SK-N-SH (cell line): ENCODE data around the gene UGT1A4. TPM values are rescaled to one million over a fixed set of nuclear protein-coding genes. Genes with fewer than 3 reads are reported as not detected.

Experiments
- CTCF ChIA-PET: fragments of 300-600, 350-600 bp; formaldehyde crosslinking; extraction: SDS; loops from one replicate; lab custom pipeline; 2021; lab: Yijun Ruan, JAX
- POLR2A ChIA-PET: fragments of 350-600 bp; sonication (Branson Sonifier 250); formaldehyde crosslinking; extraction: SDS; loops from one replicate; lab custom pipeline; 2020; ENCODE audit warnings: antibody characterized with exemption, inconsistent platforms; lab: Yijun Ruan, JAX
- DNase-seq: peaks from one replicate; pipeline ENCODE4 v3.0.0; 2012
- H2AFZ ChIP-seq: fragments of 200-600 bp; sonication (generic); 2 replicates; pipeline ENCODE4 v1.8.1; 2016; ENCODE audit warnings: antibody characterized with exemption, mild to moderate bottlenecking, low read depth
- H3F3A ChIP-seq: fragments of 200-600 bp; sonication (generic); replicated peaks from 2 replicates; pipeline ENCODE3; 2016; ENCODE audit warnings: antibody characterized with exemption, mild to moderate bottlenecking; ENCODE audit not compliant: insufficient read depth
- H3K27ac ChIP-seq, 2 experiments: fragments of 200-500 bp in 1 of 2; fragments of 200-600 bp in 1 of 2; sonication (Bioruptor generic) in 1 of 2; sonication (generic), shearing (Covaris generic) in 1 of 2; 2 replicates each; pipeline versions ENCODE4 v1.5.1 to v1.6.1; 2014 to 2016; ENCODE audit warnings: low read depth in 2 of 2, inconsistent platforms in 1 of 2, low read length in 1 of 2, mild to moderate bottlenecking in 1 of 2, mixed read lengths in 1 of 2
- H3K27me3 ChIP-seq: fragments of 200-600 bp; sonication (generic), shearing (Covaris generic); 2 replicates; pipeline ENCODE4 v1.6.1; 2016; ENCODE audit warnings: mixed run types; ENCODE audit not compliant: insufficient read depth
- H3K36me3 ChIP-seq, 2 experiments: fragments of 200-500 bp in 1 of 2; fragments of 200-600 bp in 1 of 2; sonication (Bioruptor generic) in 1 of 2; sonication (generic) in 1 of 2; replicated peaks in 1 of 2; 2 replicates each; pipeline versions ENCODE3 to v1.5.1; 2014 to 2016; ENCODE audit warnings: low read length in 1 of 2, mild to moderate bottlenecking in 1 of 2; ENCODE audit not compliant: insufficient read depth in 2 of 2, control insufficient read depth in 1 of 2
- H3K4me1 ChIP-seq, 2 experiments: fragments of 200-500 bp in 1 of 2; fragments of 200-600 bp in 1 of 2; sonication (Bioruptor generic) in 1 of 2; sonication (generic), shearing (Covaris generic) in 1 of 2; 2 replicates each; pipeline versions ENCODE4 v1.5.1 to v1.6.1; 2014 to 2016; ENCODE audit warnings: low read depth in 1 of 2, low read length in 1 of 2, mixed run types in 1 of 2; ENCODE audit not compliant: insufficient read depth in 2 of 2, control insufficient read depth in 1 of 2
- H3K4me2 ChIP-seq: fragments of 200-600 bp; sonication (generic), shearing (Covaris generic); 2 replicates; pipeline ENCODE4 v1.6.1; 2017; ENCODE audit warnings: mixed run types
- H3K4me3 ChIP-seq, 2 experiments: fragments of 200-500 bp in 1 of 2; fragments of 200-600 bp in 1 of 2; sonication (Bioruptor generic) in 1 of 2; sonication (generic), shearing (Covaris generic) in 1 of 2; 2 replicates each; pipeline versions ENCODE4 v1.5.1 to v1.8.1; 2014 to 2016; ENCODE audit warnings: low read depth in 2 of 2, inconsistent platforms in 1 of 2, low read length in 1 of 2, mild to moderate bottlenecking in 1 of 2, mixed read lengths in 1 of 2, moderate library complexity in 1 of 2
- H3K79me2 ChIP-seq: fragments of 200-600 bp; sonication (generic); 2 replicates; pipeline ENCODE4 v1.8.1; 2017; ENCODE audit warnings: mild to moderate bottlenecking; ENCODE audit not compliant: insufficient read depth
- H3K9ac ChIP-seq: fragments of 200-600 bp; sonication (generic); 2 replicates; pipeline ENCODE4 v1.6.1; 2017; ENCODE audit warnings: mixed run types
- H3K9me2 ChIP-seq: fragments of 200-600 bp; sonication (generic); 2 replicates; pipeline ENCODE4 v1.6.1; 2017; ENCODE audit warnings: mixed run types
- H3K9me3 ChIP-seq: fragments of 200-600 bp; sonication (generic); 2 replicates; pipeline ENCODE4 v1.6.1; 2017; ENCODE audit warnings: mixed run types, mild to moderate bottlenecking, moderate library complexity
- H4K20me1 ChIP-seq: fragments of 200-600 bp; sonication (generic); 2 replicates; pipeline ENCODE4 v1.6.1; 2017; ENCODE audit warnings: mild to moderate bottlenecking, mixed run types; ENCODE audit not compliant: insufficient read depth
- CHD2 ChIP-seq: fragments of 150-350 bp; IDR thresholded peaks from 2 replicates; pipeline ENCODE4 v1.6.1; 2018; ENCODE audit warnings: low read length; ENCODE audit not compliant: partially characterized antibody
- EZH2phosphoT487 ChIP-seq: fragments of 200-600 bp; sonication (generic); IDR thresholded peaks from 2 replicates; pipeline ENCODE4 v1.6.1; 2017; ENCODE audit warnings: low read depth, mixed run types, mild to moderate bottlenecking, antibody characterized with exemption, moderate library complexity, borderline replicate concordance
- FOXJ3 ChIP-seq: sonication (generic); formaldehyde crosslinking; IDR thresholded peaks from 2 replicates; pipeline ENCODE4 v1.5.1; 2020; ENCODE audit warnings: mild to moderate bottlenecking, missing genetic modification reagents
- FOXM1 ChIP-seq: IDR thresholded peaks from 2 replicates; pipeline ENCODE4 v1.4.0; 2012; ENCODE audit warnings: low read depth, mild to moderate bottlenecking
- GABPA ChIP-seq: IDR thresholded peaks from 2 replicates; pipeline ENCODE4 v1.4.0; 2012; ENCODE audit warnings: low read depth, mild to moderate bottlenecking
- JUND ChIP-seq: IDR thresholded peaks from 2 replicates; pipeline ENCODE4 v1.4.0; 2012
- MEF2A ChIP-seq: IDR thresholded peaks from 2 replicates; pipeline ENCODE4 v1.4.0; 2012; ENCODE audit warnings: low read depth, borderline replicate concordance
- PBX3 ChIP-seq: IDR thresholded peaks from 2 replicates; pipeline ENCODE4; 2012
- RAD21 ChIP-seq: IDR thresholded peaks from 2 replicates; pipeline ENCODE4 v1.6.1; 2012; ENCODE audit warnings: mild to moderate bottlenecking, low read length
- RXRA ChIP-seq: IDR thresholded peaks from 2 replicates; pipeline ENCODE4 v1.4.0; 2012; ENCODE audit warnings: low read depth, mild to moderate bottlenecking, borderline replicate concordance
- SIN3A ChIP-seq: IDR thresholded peaks from 2 replicates; pipeline ENCODE4 v1.6.1; 2012; ENCODE audit warnings: low read depth, mild to moderate bottlenecking, low read length, moderate library complexity, borderline replicate concordance
- TCF12 ChIP-seq: IDR thresholded peaks from 2 replicates; pipeline ENCODE4 v1.4.0; 2012
- YY1 ChIP-seq: IDR thresholded peaks from 2 replicates; pipeline ENCODE4 v1.4.0; 2012; ENCODE audit warnings: low read depth, mild to moderate bottlenecking
- WGBS: methylation state at CpG from one replicate; pipeline ENCODE4 v1.1.6; 2017; ENCODE audit warnings: low lambda C conversion rate; 5-methylcytosine and 5-hydroxymethylcytosine counted together
- polyA plus RNA-seq, 3 experiments: library from polyadenylated mRNA; depleted of rRNA; stranded (reverse); fragments of >200 nt; gene quantifications; 2 replicates each; pipeline ENCODE4 v1.2.3, GENCODE V29; 2012
- TF ChIP-seq, protein P1 (sequence below): IDR thresholded peaks from 2 replicates; pipeline ENCODE4 v1.6.1; 2012; ENCODE audit warnings: mild to moderate bottlenecking, low read depth, low read length, moderate library complexity
- TF ChIP-seq, protein P2 (sequence below): IDR thresholded peaks from 2 replicates; pipeline ENCODE4 v1.4.0; 2012; ENCODE audit warnings: low read depth, borderline replicate concordance
- TF ChIP-seq, protein P3 (sequence below): fragments of 150-350 bp; IDR thresholded peaks from 2 replicates; pipeline ENCODE4 v1.6.1; 2016; ENCODE audit warnings: mild to moderate bottlenecking, low read depth, low read length

UGT1A4 gene
- polyA plus RNA-seq, 1 of the 3 experiments (the other 2 are of a cell fraction), result not detected

- Histone ChIP-seq H3K9me3 (no peaks in the 10 kb centered on the region), H2AFZ (no peak overlapping the region), H3K27me3 (no peaks in the 10 kb centered on the region), H3K36me3 (no peaks in the 10 kb centered on the region), H3K4me3 (no peak overlapping the region), H4K20me1 (no peaks in the 10 kb centered on the region), H3K9ac (no peak overlapping the region), H3K4me1 (no peaks in the 10 kb centered on the region), H3K4me2 (no peak overlapping the region), H3K9me2 (no peaks in the 10 kb centered on the region), H3K79me2 (no peaks in the 10 kb centered on the region), H3K27ac (no peak overlapping the region), H3F3A (no peaks in the 10 kb centered on the region)
- TF ChIP-seq RXRA (no peak), CHD2 (no peak), RAD21 (no peak), YY1 (no peak), FOXM1 (no peak), JUND (no peak), MEF2A (no peak), GABPA (no peak), PBX3 (no peak), TCF12 (no peak), SIN3A (no peak), EZH2phosphoT487 (no peak), FOXJ3 (no peak)
- TF ChIP-seq, protein P1, sequence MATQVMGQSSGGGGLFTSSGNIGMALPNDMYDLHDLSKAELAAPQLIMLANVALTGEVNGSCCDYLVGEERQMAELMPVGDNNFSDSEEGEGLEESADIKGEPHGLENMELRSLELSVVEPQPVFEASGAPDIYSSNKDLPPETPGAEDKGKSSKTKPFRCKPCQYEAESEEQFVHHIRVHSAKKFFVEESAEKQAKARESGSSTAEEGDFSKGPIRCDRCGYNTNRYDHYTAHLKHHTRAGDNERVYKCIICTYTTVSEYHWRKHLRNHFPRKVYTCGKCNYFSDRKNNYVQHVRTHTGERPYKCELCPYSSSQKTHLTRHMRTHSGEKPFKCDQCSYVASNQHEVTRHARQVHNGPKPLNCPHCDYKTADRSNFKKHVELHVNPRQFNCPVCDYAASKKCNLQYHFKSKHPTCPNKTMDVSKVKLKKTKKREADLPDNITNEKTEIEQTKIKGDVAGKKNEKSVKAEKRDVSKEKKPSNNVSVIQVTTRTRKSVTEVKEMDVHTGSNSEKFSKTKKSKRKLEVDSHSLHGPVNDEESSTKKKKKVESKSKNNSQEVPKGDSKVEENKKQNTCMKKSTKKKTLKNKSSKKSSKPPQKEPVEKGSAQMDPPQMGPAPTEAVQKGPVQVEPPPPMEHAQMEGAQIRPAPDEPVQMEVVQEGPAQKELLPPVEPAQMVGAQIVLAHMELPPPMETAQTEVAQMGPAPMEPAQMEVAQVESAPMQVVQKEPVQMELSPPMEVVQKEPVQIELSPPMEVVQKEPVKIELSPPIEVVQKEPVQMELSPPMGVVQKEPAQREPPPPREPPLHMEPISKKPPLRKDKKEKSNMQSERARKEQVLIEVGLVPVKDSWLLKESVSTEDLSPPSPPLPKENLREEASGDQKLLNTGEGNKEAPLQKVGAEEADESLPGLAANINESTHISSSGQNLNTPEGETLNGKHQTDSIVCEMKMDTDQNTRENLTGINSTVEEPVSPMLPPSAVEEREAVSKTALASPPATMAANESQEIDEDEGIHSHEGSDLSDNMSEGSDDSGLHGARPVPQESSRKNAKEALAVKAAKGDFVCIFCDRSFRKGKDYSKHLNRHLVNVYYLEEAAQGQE, result no peak
- TF ChIP-seq, protein P2, sequence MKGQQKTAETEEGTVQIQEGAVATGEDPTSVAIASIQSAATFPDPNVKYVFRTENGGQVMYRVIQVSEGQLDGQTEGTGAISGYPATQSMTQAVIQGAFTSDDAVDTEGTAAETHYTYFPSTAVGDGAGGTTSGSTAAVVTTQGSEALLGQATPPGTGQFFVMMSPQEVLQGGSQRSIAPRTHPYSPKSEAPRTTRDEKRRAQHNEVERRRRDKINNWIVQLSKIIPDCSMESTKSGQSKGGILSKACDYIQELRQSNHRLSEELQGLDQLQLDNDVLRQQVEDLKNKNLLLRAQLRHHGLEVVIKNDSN, result no peak
- TF ChIP-seq, protein P3, sequence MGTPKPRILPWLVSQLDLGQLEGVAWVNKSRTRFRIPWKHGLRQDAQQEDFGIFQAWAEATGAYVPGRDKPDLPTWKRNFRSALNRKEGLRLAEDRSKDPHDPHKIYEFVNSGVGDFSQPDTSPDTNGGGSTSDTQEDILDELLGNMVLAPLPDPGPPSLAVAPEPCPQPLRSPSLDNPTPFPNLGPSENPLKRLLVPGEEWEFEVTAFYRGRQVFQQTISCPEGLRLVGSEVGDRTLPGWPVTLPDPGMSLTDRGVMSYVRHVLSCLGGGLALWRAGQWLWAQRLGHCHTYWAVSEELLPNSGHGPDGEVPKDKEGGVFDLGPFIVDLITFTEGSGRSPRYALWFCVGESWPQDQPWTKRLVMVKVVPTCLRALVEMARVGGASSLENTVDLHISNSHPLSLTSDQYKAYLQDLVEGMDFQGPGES, result no peak
- ChIA-PET CTCF (no interaction called here), POLR2A (no interaction called here)
- 13% methylated on average over 2 of the region's 2 CpGs for WGBS
- DNase-seq, result no peak
Observed at GRCh38 chr2:233676046-233676445, 42.5 kb upstream of the UGT1A4 start.
